HUDEP-2 (cell line): ENCODE data around the gene FMR1.
A peak's percentile ranks its signal among the peaks of the same experiment; 100 is the strongest.

ENCODE experiments used
- DNase-seq, 76 experiments: peaks; one replicate each; lab custom pipeline; 2025; ENCODE audit not compliant: unreplicated experiment in 76 of 76; lab: John Stamatoyannopoulos, UW

FMR1 gene

GRCh38 chrX:147911192-147912022 is at the start of gene FMR1:
TSS of gene FMR1 (plus strand) at chrX:147911919. CDS start at chrX:147912180, 261 bp downstream.
- peak in 75 of 76 experiments; percentile 1 to 86 (median 72) for DNase-seq

- no peak for DNase-seq
Measured at GRCh38 chrX:147875866-147876596, 35.7 kb upstream of the FMR1 start.

- no peak for DNase-seq
Measured at GRCh38 chrX:147876849-147877646, 34.7 kb upstream of the FMR1 start.

GRCh38 chrX:147877726-147878125 is 34.0 kb upstream of the FMR1 start:
- no peak for DNase-seq

- no peak for DNase-seq
Measured at GRCh38 chrX:147884958-147885357, 26.8 kb upstream of the FMR1 start.

- DNase-seq = no peak
Measured at GRCh38 chrX:147890756-147891155, 21.0 kb upstream of the FMR1 start.

DNA sequence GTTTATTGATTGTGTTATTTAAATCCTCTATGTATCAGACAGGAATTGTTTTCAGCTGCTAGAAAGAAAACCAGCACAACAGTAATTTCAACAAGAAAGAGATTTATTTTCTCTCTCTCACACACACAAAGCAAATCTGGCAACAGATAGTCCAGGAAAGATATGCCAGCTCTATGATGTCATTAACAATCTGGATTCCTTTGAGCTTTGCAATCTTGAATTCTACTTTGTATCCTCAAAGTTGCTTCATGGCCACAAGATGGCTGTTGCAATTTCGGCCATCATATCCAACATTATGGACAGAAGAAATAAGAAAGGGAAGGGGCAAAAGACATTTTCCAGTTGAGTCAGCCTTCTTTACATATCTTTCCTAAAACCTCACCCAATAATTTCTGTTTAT is 19.8 kb upstream of the FMR1 start:
- DNase-seq = no peak

- no peak for DNase-seq
Measured at GRCh38 chrX:147893741-147894140, 18.0 kb upstream of the FMR1 start.

DNA sequence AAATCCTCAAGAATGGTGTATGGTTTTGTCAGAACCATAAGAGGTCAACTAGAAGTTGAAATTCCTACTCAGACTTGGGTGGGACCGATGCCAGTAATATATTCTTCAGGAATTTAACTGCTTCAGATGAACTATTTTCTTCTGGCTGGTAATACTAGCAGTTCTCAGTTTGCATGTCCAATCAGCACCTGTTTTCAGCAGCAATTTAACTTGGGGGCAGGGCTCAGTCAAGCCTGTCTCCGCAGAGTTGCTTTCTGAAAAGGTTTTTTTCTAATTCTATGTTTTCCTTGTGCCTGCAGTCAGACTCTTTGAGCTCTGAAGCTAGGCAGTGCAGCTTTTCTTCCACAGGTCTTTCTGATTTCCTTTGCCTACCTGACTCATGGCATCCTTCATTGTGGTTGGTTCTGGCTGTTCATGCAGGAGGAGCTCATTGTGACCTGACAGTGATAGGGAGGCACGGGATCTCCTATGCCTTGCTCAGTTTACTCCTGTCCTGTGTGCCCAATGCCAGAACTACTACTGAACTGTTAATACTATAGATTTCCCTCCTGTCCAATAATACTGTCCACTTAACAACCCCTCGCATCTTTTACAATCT is 17.3 kb upstream of the FMR1 start:
- DNase-seq = no peak

GRCh38 chrX:147897117-147897516 is 14.6 kb upstream of the FMR1 start:
- no peak for DNase-seq

GRCh38 chrX:147898951-147899350 is 12.8 kb upstream of the FMR1 start:
- DNase-seq = no peak

DNA sequence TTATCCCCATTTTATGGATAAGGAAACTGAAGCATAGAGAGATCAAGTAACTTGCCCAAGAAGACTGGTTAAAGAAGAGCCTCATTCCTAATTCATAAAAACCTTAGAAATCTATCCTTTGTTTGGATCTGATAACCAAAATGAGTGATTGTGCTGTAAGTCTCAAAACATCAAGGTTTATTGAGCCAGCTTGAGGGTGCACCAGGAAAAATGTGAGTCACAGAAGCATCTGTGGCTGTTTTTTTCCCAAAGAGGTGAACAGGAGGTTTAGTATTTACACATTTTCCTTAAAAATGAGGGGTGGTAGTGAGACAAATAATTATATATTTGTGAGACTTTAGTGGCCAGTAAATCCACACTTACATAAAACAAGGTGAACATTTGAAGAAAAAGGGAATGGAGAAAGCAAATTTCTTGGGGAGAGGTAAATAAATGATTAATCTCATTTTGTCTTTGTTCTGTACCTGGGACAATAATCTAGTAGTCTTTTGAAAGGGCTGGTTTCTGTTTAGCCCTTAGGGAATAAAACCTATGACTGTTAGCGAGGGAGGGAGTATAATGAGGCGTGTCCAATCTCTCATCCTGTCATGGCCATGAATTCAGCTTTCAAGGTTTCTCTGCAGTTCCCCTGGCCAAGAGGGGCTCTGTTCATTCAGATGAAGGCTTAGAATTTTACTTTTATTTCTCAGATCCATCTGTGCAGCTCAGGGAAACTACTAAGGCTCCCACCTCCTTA is 12.2 kb upstream of the FMR1 start:
- no peak for DNase-seq

- DNase-seq = no peak
Measured at GRCh38 chrX:147900349-147900748, 11.4 kb upstream of the FMR1 start.

DNA sequence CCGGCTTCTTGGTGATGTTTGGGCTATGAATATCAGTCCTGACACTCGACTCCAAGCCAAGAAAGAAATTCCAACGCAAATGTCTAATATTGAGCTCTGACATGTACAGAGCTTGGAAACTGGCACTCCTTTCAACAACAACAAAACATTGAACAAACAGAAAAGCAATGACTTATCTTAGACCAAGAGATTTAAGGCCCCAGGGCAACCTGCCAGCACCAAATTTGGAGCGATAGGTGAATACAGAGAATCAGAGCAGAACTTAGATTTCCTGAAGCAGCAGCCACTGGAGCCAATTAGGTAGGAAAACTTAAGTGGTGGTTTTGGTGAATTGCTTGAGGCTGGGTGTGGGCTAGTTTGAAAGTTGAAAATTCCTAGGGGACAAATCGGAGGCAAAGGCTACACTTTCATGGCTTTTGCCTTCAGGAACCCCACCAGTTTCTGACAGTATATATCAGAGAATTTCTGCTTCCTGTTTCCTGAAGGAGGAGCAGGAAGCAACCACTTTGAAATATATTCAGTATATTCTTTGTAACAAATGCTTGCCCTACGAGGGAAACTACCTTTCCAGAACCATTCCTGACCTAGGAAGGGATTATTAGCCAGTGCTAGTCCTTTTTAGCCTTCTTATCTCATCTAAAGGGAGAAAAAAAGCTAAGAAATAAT is 10.1 kb upstream of the FMR1 start:
- DNase-seq = no peak

GRCh38 chrX:147902270-147902669 is 9.4 kb upstream of the FMR1 start:
- DNase-seq = no peak

GRCh38 chrX:147908106-147908505 is 3.6 kb upstream of the FMR1 start:
- no peak for DNase-seq

- no peak for DNase-seq
Measured at GRCh38 chrX:147910607-147911006, 1.1 kb upstream of the FMR1 start.

DNA sequence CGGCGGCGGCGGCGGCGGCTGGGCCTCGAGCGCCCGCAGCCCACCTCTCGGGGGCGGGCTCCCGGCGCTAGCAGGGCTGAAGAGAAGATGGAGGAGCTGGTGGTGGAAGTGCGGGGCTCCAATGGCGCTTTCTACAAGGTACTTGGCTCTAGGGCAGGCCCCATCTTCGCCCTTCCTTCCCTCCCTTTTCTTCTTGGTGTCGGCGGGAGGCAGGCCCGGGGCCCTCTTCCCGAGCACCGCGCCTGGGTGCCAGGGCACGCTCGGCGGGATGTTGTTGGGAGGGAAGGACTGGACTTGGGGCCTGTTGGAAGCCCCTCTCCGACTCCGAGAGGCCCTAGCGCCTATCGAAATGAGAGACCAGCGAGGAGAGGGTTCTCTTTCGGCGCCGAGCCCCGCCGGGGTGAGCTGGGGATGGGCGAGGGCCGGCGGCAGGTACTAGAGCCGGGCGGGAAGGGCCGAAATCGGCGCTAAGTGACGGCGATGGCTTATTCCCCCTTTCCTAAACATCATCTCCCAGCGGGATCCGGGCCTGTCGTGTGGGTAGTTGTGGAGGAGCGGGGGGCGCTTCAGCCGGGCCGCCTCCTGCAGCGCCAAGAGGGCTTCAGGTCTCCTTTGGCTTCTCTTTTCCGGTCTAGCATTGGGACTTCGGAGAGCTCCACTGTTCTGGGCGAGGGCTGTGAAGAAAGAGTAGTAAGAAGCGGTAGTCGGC is 528 bp downstream of the FMR1 start:
- peak in 36 of 76 experiments; percentile 0 to 41 (median 5) for DNase-seq

- DNase-seq = no peak
Measured at GRCh38 chrX:147913570-147913969, 1.9 kb downstream of the FMR1 start.
